ENCODE results near the gene NSUN7. TPM values are rescaled to one million over a fixed set of nuclear protein-coding genes. Genes with fewer than 3 reads are reported as not detected.

NSUN7 gene
- total RNA-seq, 1 donor from 2014 or later = 0.91 TPM

GRCh38 chr4:40832175-40832574, 82.4 kb downstream of the NSUN7 start:
- no peak overlapping the region for H3K4me3 ChIP-seq
- H3K36me3 ChIP-seq = peaks cover 55% of the 10 kb centered on the region
- no peak overlapping the region for H3K27ac ChIP-seq (replicated peaks)
- no peak for DNase-seq
- TF ChIP-seq CTCF (IDR thresholded peaks at IDR 0.05; ENCODE audit: borderline replicate concordance) = no peak
- intact Hi-C loops (cut with micrococcal nuclease) = no loop called here
- no peaks in the 10 kb centered on the region for H3K9me3 ChIP-seq (replicated peaks)
- H3K27me3 ChIP-seq (ENCODE audit: low read depth) = no peaks in the 10 kb centered on the region
- peaks cover 4% of the 10 kb centered on the region for H3K4me1 ChIP-seq

GRCh38 chr4:40833212-40833611, 83.5 kb downstream of the NSUN7 start:
- H3K36me3 ChIP-seq = peaks cover 46% of the 10 kb centered on the region
- DNase-seq = no peak
- no peak for TF ChIP-seq CTCF (IDR thresholded peaks at IDR 0.05; ENCODE audit: borderline replicate concordance)

GRCh38 chr4:40837094-40837870, 87.5 kb downstream of the NSUN7 start:
- no peak for DNase-seq
- H3K4me3 ChIP-seq = no peak overlapping the region
- no peak overlapping the region for H3K27ac ChIP-seq (replicated peaks)

More at GRCh38 chr4:40833212-40833611, 83.5 kb downstream of the NSUN7 start:
- H3K9me3 ChIP-seq (replicated peaks) = no peaks in the 10 kb centered on the region
- H3K27me3 ChIP-seq (ENCODE audit: low read depth) = no peaks in the 10 kb centered on the region
- no peak overlapping the region for H3K27ac ChIP-seq (replicated peaks)
- no peak overlapping the region for H3K4me3 ChIP-seq
- H3K4me1 ChIP-seq = peaks cover 7% of the 10 kb centered on the region
- intact Hi-C loops (cut with micrococcal nuclease) = no loop called here

GRCh38 chr4:40838742-40839141, 89.0 kb downstream of the NSUN7 start:
- no peak for DNase-seq
- H3K27ac ChIP-seq (replicated peaks) = no peak overlapping the region
- H3K36me3 ChIP-seq = peaks cover 21% of the 10 kb centered on the region
- no peaks in the 10 kb centered on the region for H3K9me3 ChIP-seq (replicated peaks)
- no peak for TF ChIP-seq CTCF (IDR thresholded peaks at IDR 0.05; ENCODE audit: borderline replicate concordance)
- H3K4me1 ChIP-seq = peaks cover 23% of the 10 kb centered on the region
- H3K4me3 ChIP-seq = no peak overlapping the region
- H3K27me3 ChIP-seq (ENCODE audit: low read depth) = no peaks in the 10 kb centered on the region
- intact Hi-C loops (cut with micrococcal nuclease) = no loop called here

More at GRCh38 chr4:40837094-40837870, 87.5 kb downstream of the NSUN7 start:
- Histone ChIP-seq H3K9me3 (replicated peaks) (no peaks in the 10 kb centered on the region), H3K27me3 (ENCODE audit: low read depth) (no peaks in the 10 kb centered on the region), H3K36me3 (peaks cover 28% of the 10 kb centered on the region), H3K4me1 (peaks cover 12% of the 10 kb centered on the region)
- intact Hi-C loops (cut with micrococcal nuclease) = no loop called here
- TF ChIP-seq CTCF (IDR thresholded peaks at IDR 0.05; ENCODE audit: borderline replicate concordance) = no peak

- intact Hi-C loops (cut with micrococcal nuclease) = no loop called here
Observed at GRCh38 chr4:40840255-40840984, 90.7 kb downstream of the NSUN7 start.

More at GRCh38 chr4:40840255-40840984, 90.7 kb downstream of the NSUN7 start:
- Histone ChIP-seq H3K4me1 (peaks cover 30% of the 10 kb centered on the region), H3K36me3 (peaks cover 7% of the 10 kb centered on the region), H3K27me3 (ENCODE audit: low read depth) (no peaks in the 10 kb centered on the region), H3K27ac (replicated peaks) (no peak overlapping the region), H3K9me3 (replicated peaks) (no peaks in the 10 kb centered on the region), H3K4me3 (no peak overlapping the region)
- no peak for TF ChIP-seq CTCF (IDR thresholded peaks at IDR 0.05; ENCODE audit: borderline replicate concordance)
- DNase-seq = no peak
